HepG2 (cell line): ENCODE results near the gene CLPSL2. TPM values are rescaled to one million over a fixed set of nuclear protein-coding genes. Genes with fewer than 3 reads are reported as not detected.
A peak's percentile ranks its signal among the peaks of the same experiment; 100 is the strongest.

Experiments used
- ATAC-seq: fragments of 200-7000 bp; cut with Tn5 transposase; 3 replicates; pipeline ENCODE4 v1.9.1; 2020; ENCODE audit warnings: mild to moderate bottlenecking, moderate library complexity
- BruUV-seq: library from RNA; stranded (reverse); fragments of 400-500 nt; replicated peaks from 2 replicates; lab custom pipeline; 2021; lab: Mats Ljungman, UMichigan
- CTCF ChIA-PET: fragments of 300-600 bp; formaldehyde crosslinking; extraction: SDS; loops from one replicate; lab custom pipeline; 2021; ENCODE audit warnings: low total read pairs, inconsistent platforms, low intra/inter-chr PET ratio; lab: Yijun Ruan, JAX
- POLR2A ChIA-PET: fragments of 350-600 bp; sonication (Branson Sonifier 250); formaldehyde crosslinking; loops from one replicate; lab custom pipeline; 2020; ENCODE audit warnings: antibody characterized with exemption, inconsistent platforms; lab: Yijun Ruan, JAX
- DNase-seq: peaks from one replicate; pipeline ENCODE4 v3.0.0-alpha.2; 2015; ENCODE audit warnings: low spot score
- FAIRE-seq: peaks from 3 replicates; lab custom pipeline; 2011; peaks lifted over from hg19 to GRCh38; lab: Jason Lieb, UNC
- H2AFZ ChIP-seq: one replicate; pipeline ENCODE4 v1.6.1; 2011; ENCODE audit warnings: low read length, inconsistent platforms
- H3K27ac ChIP-seq: fragments of 300-600 bp; 3 replicates; pipeline ENCODE4 v1.8.0; 2011; ENCODE audit warnings: mixed run types, mild to moderate bottlenecking, mixed read lengths, low read length, inconsistent platforms; ENCODE audit not compliant: insufficient read depth; ENCODE audit errors: extremely low read length
- H3K27me3 ChIP-seq, 2 experiments: fragments of 200-600 bp in 1 of 2; 2 replicates in 1 of 2; 3 replicates in 1 of 2; pipeline versions ENCODE4 v1.6.0 to v1.8.0; 2011; ENCODE audit warnings: low read length in 2 of 2, mild to moderate bottlenecking in 2 of 2, moderate library complexity in 2 of 2, inconsistent platforms in 1 of 2; ENCODE audit not compliant: insufficient read depth in 2 of 2, control insufficient read depth in 1 of 2
- H3K36me3 ChIP-seq, 2 experiments: fragments of 200-600 bp in 1 of 2; replicated peaks in 1 of 2; 2 replicates in 1 of 2; 3 replicates in 1 of 2; pipeline versions ENCODE4 v1.5.1 to v1.8.0; 2011; ENCODE audit warnings: low read length in 2 of 2, inconsistent platforms in 1 of 2; ENCODE audit not compliant: insufficient read depth in 2 of 2, control insufficient read depth in 1 of 2
- H3K4me1 ChIP-seq: 2 replicates; pipeline ENCODE4 v1.5.1; 2012; ENCODE audit warnings: low read length, inconsistent platforms; ENCODE audit not compliant: insufficient read depth
- H3K4me2 ChIP-seq: 2 replicates; pipeline ENCODE4 v1.6.0; 2011; ENCODE audit warnings: low read depth, low read length, inconsistent platforms
- H3K4me3 ChIP-seq, 3 experiments: fragments of 200-600 bp in 1 of 3; sonication (generic), shearing (Covaris generic) in 1 of 3; replicated peaks in 1 of 3; 2 replicates each; pipeline ENCODE4 v1.5.1; 2011 to 2016; ENCODE audit warnings: low read length in 3 of 3, inconsistent platforms in 2 of 3, low read depth in 2 of 3, mild to moderate bottlenecking in 2 of 3, control low read depth in 1 of 3, mixed read lengths in 1 of 3; ENCODE audit not compliant: insufficient read depth in 1 of 3
- H3K79me2 ChIP-seq: one replicate; pipeline ENCODE4 v1.6.1; 2011; ENCODE audit warnings: low read length, inconsistent platforms; ENCODE audit not compliant: insufficient read depth
- H3K9ac ChIP-seq: 2 replicates; pipeline ENCODE4 v1.6.0; 2011; ENCODE audit warnings: mild to moderate bottlenecking, low read depth, low read length, inconsistent platforms; ENCODE audit not compliant: insufficient read depth
- H3K9me3 ChIP-seq: 2 replicates; pipeline ENCODE4 v1.5.1; 2012; ENCODE audit warnings: mild to moderate bottlenecking, low read length
- H4K20me1 ChIP-seq: 2 replicates; pipeline ENCODE4 v1.6.0; 2011; ENCODE audit warnings: inconsistent platforms, mild to moderate bottlenecking, low read length, moderate library complexity; ENCODE audit not compliant: insufficient read depth
- ARNT2 ChIP-seq: sonication (generic); formaldehyde crosslinking; IDR thresholded peaks from 2 replicates; pipeline ENCODE4 v1.8.0; 2022; ENCODE audit warnings: mild to moderate bottlenecking, low read depth, missing genetic modification reagents, moderate library complexity
- ATAD3A ChIP-seq: sonication (generic); formaldehyde crosslinking; IDR thresholded peaks from 2 replicates; pipeline ENCODE4 v1.4.0; 2020; ENCODE audit warnings: missing genetic modification reagents
- DNMT3B ChIP-seq: conservative IDR thresholded peaks from 2 replicates; pipeline ENCODE4 v1.6.1; 2016; ENCODE audit warnings: missing biosample characterization, control low read depth
- FOSL2 ChIP-seq: sonication (generic); formaldehyde crosslinking; IDR thresholded peaks from 2 replicates; pipeline ENCODE4 v1.4.0; 2020; ENCODE audit warnings: missing genetic modification reagents
- FOXO1 ChIP-seq: sonication (generic); formaldehyde crosslinking; IDR thresholded peaks from 2 replicates; pipeline ENCODE4 v1.4.0; 2020; ENCODE audit warnings: missing genetic modification reagents
- HMGA1 ChIP-seq: sonication (generic); formaldehyde crosslinking; conservative IDR thresholded peaks from 2 replicates; pipeline ENCODE4 v1.4.0; 2020; ENCODE audit warnings: missing genetic modification reagents
- KDM4B ChIP-seq: sonication (generic); formaldehyde crosslinking; IDR thresholded peaks from 2 replicates; pipeline ENCODE4 v1.4.0; 2020; ENCODE audit warnings: missing genetic modification reagents
- MYPOP ChIP-seq: sonication (generic); formaldehyde crosslinking; IDR thresholded peaks from 2 replicates; pipeline ENCODE4 v1.8.1; 2023; ENCODE audit warnings: mild to moderate bottlenecking, moderate library complexity, missing genetic modification reagents
- NFE2 ChIP-seq: sonication (generic); formaldehyde crosslinking; IDR thresholded peaks from 2 replicates; pipeline ENCODE4 v1.4.0; 2020; ENCODE audit warnings: missing genetic modification reagents
- NR2F1 ChIP-seq, 2 experiments: fragments of 450-650 bp in 1 of 2; formaldehyde crosslinking in 1 of 2; IDR thresholded peaks; 2 replicates each; pipeline versions ENCODE4 v1.5.0 to v1.6.1; 2016 to 2020; ENCODE audit warnings: mild to moderate bottlenecking in 1 of 2, missing compliant biosample characterization in 1 of 2, missing genetic modification reagents in 1 of 2, moderate library complexity in 1 of 2
- PCBP2 ChIP-seq: fragments of 200-400 bp; formaldehyde crosslinking; optimal IDR thresholded peaks from 2 replicates; pipeline ENCODE3; 2018; ENCODE audit warnings: low read length, low read depth; ENCODE audit not compliant: poor library complexity, severe bottlenecking
- RAD21 ChIP-seq: fragments of 450-650 bp; formaldehyde crosslinking; IDR thresholded peaks from 2 replicates; pipeline ENCODE4 v1.5.0; 2020; ENCODE audit warnings: mild to moderate bottlenecking
- RNF2 ChIP-seq: fragments of 450-650 bp; conservative IDR thresholded peaks from 2 replicates; pipeline ENCODE4 v1.6.1; 2016; ENCODE audit warnings: low read depth
- SKI ChIP-seq: fragments of 450-650 bp; IDR thresholded peaks from one replicate; pipeline ENCODE4 v1.6.1; 2018; ENCODE audit warnings: mild to moderate bottlenecking; ENCODE audit not compliant: partially characterized antibody
- SNAPC2 ChIP-seq: sonication (generic); formaldehyde crosslinking; IDR thresholded peaks from 2 replicates; pipeline ENCODE4 v1.8.1; 2022; ENCODE audit warnings: mild to moderate bottlenecking, missing genetic modification reagents
- XRCC5 ChIP-seq: fragments of 200-400 bp; formaldehyde crosslinking; optimal IDR thresholded peaks from 2 replicates; pipeline ENCODE3; 2017; ENCODE audit warnings: mild to moderate bottlenecking, low read length
- ZFP37 ChIP-seq: sonication (generic); formaldehyde crosslinking; IDR thresholded peaks from 2 replicates; pipeline ENCODE4 v1.4.0; 2020; ENCODE audit warnings: missing genetic modification reagents, borderline replicate concordance
- ZFY ChIP-seq: sonication (generic); formaldehyde crosslinking; IDR thresholded peaks from 2 replicates; pipeline ENCODE4 v1.4.0; 2020; ENCODE audit warnings: missing genetic modification reagents
- ZNF260 ChIP-seq: sonication (generic); formaldehyde crosslinking; IDR thresholded peaks from 2 replicates; pipeline ENCODE4 v1.4.0; 2020; ENCODE audit warnings: missing genetic modification reagents, low read depth, mild to moderate bottlenecking, borderline replicate concordance
- ZNF557 ChIP-seq: sonication (generic); formaldehyde crosslinking; IDR thresholded peaks from 2 replicates; pipeline ENCODE4 v1.4.0; 2020; ENCODE audit warnings: missing genetic modification reagents
- WGBS: methylation state at CpG from one replicate; pipeline ENCODE4 v1.1.6; 2017; ENCODE audit warnings: low lambda C conversion rate; 5-methylcytosine and 5-hydroxymethylcytosine counted together
- in situ Hi-C: cut with HindIII; loops from 2 replicates; pipeline ENCODE4 v1.10.0; 2017; ENCODE audit warnings: low pct_unique_long_range_greater_than_20kb; ENCODE audit not compliant: extremely low pct_ligation_motif_present
- intact Hi-C: fragments of 100-400 bp; cut with micrococcal nuclease; formaldehyde crosslinking; loops from one replicate; pipeline ENCODE4 v1.10.0; 2022; ENCODE audit not compliant: unreplicated experiment
- polyA plus RNA-seq, 8 experiments: library from polyadenylated mRNA; depleted of rRNA in 3 of 8; stranded (reverse) in 7 of 8; unstranded in 1 of 8; fragments of >200 nt; fragmentation: Illumina TruSeq in 4 of 8; extraction: Trizol in 4 of 8; gene quantifications; 2 replicates each; pipeline versions ENCODE4 v1.2.1 to v1.2.3, GENCODE V29; 2011 to 2016; ENCODE audit warnings: low read depth in 4 of 8, missing spikeins in 1 of 8, mixed read lengths in 1 of 8; ENCODE audit not compliant: insufficient read depth in 1 of 8
- total RNA-seq, 5 experiments: library from RNA; depleted of rRNA; stranded (reverse); fragments of >200 nt; fragmentation: Illumina TruSeq; extraction: Trizol; gene quantifications; 2 replicates each; pipeline ENCODE4 v1.2.3, GENCODE V29; 2016; ENCODE audit warnings: low read depth in 1 of 5
- TF ChIP-seq, protein P1 (sequence below): sonication (generic); formaldehyde crosslinking; IDR thresholded peaks from 2 replicates; pipeline ENCODE4 v1.5.0; 2020; ENCODE audit warnings: mild to moderate bottlenecking, missing genetic modification reagents

CLPSL2 gene
- total and polyA plus RNA-seq, 2 of the 13 experiments (the other 11 are each of a cell fraction or from before 2014, with no cell fraction given): not detected

GRCh38 chr6:35731414-35731735 is 45.0 kb upstream of the CLPSL2 start (continued):
- TF ChIP-seq, protein P1, sequence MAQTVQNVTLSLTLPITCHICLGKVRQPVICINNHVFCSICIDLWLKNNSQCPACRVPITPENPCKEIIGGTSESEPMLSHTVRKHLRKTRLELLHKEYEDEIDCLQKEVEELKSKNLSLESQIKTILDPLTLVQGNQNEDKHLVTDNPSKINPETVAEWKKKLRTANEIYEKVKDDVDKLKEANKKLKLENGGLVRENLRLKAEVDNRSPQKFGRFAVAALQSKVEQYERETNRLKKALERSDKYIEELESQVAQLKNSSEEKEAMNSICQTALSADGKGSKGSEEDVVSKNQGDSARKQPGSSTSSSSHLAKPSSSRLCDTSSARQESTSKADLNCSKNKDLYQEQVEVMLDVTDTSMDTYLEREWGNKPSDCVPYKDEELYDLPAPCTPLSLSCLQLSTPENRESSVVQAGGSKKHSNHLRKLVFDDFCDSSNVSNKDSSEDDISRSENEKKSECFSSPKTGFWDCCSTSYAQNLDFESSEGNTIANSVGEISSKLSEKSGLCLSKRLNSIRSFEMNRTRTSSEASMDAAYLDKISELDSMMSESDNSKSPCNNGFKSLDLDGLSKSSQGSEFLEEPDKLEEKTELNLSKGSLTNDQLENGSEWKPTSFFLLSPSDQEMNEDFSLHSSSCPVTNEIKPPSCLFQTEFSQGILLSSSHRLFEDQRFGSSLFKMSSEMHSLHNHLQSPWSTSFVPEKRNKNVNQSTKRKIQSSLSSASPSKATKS (CRISPR knock-in tag): no peak
- TF ChIP-seq ZNF557 (no peak), ZFP37 (no peak)

DNA sequence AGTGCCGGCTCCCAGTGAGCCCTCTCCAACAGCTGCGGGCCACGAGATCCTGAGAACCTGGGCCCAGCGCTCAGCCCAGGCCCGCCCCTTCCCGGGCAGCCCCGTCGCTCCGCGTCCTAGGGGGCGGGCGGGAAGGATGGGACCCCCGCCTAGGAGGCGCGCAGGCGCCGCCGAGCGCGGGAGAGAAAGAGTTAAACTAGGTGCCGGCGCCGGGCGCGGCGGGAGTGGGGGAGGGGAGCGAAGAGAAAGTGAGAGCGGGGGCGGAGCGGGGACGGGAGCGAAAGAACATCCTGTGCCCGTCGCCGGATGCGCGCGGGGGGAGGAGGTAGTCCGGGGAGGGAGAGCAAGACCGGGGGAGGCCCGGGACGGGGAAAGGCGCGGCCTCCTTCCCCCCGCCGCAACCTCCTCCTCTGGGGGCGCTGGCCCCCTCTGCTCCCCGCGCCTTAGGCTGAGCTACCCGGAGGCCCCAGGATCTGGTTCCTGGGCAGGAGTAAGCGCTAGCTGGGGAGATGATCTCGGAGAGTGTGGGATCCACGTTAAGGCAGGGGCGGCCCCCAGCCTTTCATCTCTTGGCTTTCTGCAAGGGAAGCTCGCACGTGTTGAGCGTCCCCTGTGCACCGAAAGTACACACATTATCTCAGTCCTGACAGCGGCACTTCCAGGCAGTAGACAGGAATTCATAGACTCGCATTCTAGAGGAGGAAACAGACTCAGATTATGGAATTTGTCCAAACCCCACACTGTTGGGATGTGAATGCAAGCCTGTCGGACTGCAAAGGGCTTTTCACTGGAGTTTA is 44.5 kb upstream of the CLPSL2 start:
- ChIA-PET CTCF (interaction anchor here (0.9 to 1.3 kb wide), 2 partner anchors 43 to 148 kb away, joined by 3 to 5 read pairs; partner anchors contain the start of gene FKBP5), POLR2A (interaction anchor here (0.9 to 1.8 kb wide), 8 partner anchors 9 to 472 kb away, joined by 3 to 19 read pairs (median 4); partner anchors contain the start of genes FKBP5 and ZNF76)
- H2AFZ ChIP-seq: no peak overlapping the region
- H4K20me1 ChIP-seq: no peaks in the 10 kb centered on the region
- no peaks in the 10 kb centered on the region for H3K79me2 ChIP-seq
- no peaks in the 10 kb centered on the region for H3K36me3 ChIP-seq
- peak overlapping the region; percentile 87 for H3K4me2 ChIP-seq
- H3K27me3 ChIP-seq: no peaks in the 10 kb centered on the region; a peak in 1 of 5 replicates
- BruUV-seq: TSS peak; percentile 93
- intact Hi-C loops: loop anchor here (10.0 kb wide), 1 partner anchor 437 kb away; the partner anchor contains the start of gene DEF6
- peak; percentile 71 for FAIRE-seq
- H3K9me3 ChIP-seq: no peaks in the 10 kb centered on the region
- H3K9ac ChIP-seq: peak overlapping the region; percentile 77
- H3K4me3 ChIP-seq: peak overlapping the region; percentile 63 to 88 (median 74)
- 2% methylated on average over 51 of the region's 61 CpGs for WGBS
- H3K4me1 ChIP-seq: peaks cover 64% of the 10 kb centered on the region
- peak; percentile 53 for ATAC-seq
- peak overlapping the region; percentile 87 for H3K27ac ChIP-seq
- in situ Hi-C loops: loop anchor here (10.0 kb wide), 1 partner anchor 417 kb away; no protein-coding TSS in a partner anchor
- DNase-seq: peak; percentile 96
- TF ChIP-seq MYPOP: peak; percentile 95
- no peak for TF ChIP-seq FOXO1 (CRISPR knock-in tag)
- no peak for TF ChIP-seq ZNF260
- no peak for TF ChIP-seq ATAD3A (CRISPR knock-in tag)
- TF ChIP-seq XRCC5: peak; percentile 18
- peak in 1 of 2 experiments; percentile 37; a peak in 2 of 4 replicates for TF ChIP-seq NR2F1 (CRISPR knock-in tag; IDR thresholded peaks at IDR 0.05)
- TF ChIP-seq ARNT2 (CRISPR knock-in tag): no peak
- peak; percentile 69 for TF ChIP-seq SKI
- 0 out of 2 replicates have a peak, but pooled peaks have one; percentile 25 for TF ChIP-seq KDM4B (CRISPR knock-in tag)
- TF ChIP-seq RNF2: peak; percentile 50; the same call in 1 of the 2 replicates
- 0 out of 2 replicates have a peak, but pooled peaks have one; percentile 59 for TF ChIP-seq DNMT3B (CRISPR knock-in tag)
- 0 out of 2 replicates have a peak, but pooled peaks have one; percentile 21 for TF ChIP-seq FOSL2 (CRISPR knock-in tag)
- TF ChIP-seq ZFY: peak; percentile 85
- peak; percentile 66; the same call in 1 of the 2 replicates for TF ChIP-seq SNAPC2 (CRISPR knock-in tag)
- no peak for TF ChIP-seq NFE2 (CRISPR knock-in tag)
- no peak for TF ChIP-seq PCBP2
- TF ChIP-seq RAD21: peak; percentile 15
- TF ChIP-seq HMGA1 (CRISPR knock-in tag): no peak
